ENCODE measurements around the gene EXOSC10.
"Not testable (repeated sequence)": the region's sequence is repeated elsewhere in the genome, so short reads cannot be mapped to it uniquely, and the experiment has no call there.

EXOSC10 gene

DNA sequence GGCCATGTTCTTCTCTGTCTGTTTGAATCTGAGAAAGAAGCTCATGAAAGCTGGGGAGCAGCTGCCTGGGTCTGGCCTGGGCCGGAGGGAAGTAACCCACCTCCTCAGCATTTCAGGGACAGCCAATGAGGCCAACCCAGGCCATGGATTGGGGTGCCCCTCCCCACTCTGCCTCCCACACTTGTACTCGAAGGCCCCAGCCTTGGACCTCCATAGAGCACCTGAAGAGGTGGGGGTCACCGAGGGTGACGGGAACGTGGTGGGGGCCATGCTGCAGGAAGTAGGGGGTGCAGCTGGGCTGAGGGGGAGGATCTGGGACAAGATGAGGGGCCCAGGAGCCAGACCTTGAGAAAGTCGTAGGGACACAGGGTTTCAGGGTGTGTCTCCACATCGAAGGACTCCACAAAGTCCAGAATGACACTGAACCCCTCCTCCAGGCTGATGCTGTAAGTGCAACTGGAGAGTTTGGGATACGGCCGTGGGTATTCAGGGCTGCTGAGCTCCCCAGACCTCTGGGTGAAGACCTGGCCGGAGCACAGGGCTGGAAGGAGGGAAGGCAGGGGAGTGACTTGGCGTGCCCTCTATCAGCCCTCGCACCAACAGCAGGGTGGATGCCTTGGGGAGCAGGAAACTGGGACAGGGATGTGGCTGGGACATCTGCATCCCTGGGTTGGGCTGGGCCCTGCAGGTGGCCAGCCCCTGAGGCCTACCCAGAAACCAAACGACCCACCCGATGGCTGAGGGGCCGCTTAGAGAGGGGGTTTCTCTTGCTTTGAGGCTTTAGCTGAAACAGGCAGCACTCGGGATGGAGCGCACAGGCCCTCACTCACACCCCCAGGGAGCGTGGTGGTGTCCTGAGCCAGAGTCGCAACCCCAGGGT, 56.4 kb downstream of the EXOSC10 start:
- DNase-seq = no peak

DNA sequence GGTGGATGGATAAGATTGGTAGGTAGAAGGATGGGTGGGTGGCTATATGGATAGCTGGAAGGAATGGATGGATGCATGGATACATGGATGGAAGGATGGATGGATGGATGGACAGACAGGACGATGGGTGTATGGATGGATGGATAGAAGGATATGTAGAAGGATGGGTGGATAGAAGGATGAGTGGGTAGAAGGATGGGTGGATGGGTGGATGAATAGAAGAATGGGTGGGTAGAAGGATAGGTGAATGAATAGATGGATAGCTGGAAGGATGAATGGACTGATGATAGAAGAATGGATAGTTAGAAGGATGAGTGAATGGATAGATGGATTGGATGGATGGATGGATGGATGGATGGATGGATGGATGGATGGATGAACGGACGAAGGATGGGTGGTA, 57.6 kb downstream of the EXOSC10 start:
- DNase-seq = no peak

DNA sequence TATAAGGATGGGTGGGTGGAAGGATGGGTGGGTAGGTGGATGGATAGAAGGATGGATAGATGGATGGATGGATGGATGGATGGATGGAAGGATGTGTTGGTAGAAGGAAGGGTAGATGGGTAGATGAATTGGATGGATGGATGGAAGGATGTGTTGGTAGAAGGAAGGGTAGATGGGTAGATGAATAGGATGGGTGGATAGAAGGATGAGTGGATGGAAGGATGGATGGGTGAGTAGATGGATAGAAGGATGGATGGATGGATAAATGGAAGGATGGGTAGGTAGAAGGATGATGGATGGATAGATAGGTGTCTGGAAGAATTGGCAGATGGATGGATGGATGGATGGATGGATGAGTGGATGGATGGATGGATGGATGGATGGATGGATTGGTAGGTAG, 58.6 kb downstream of the EXOSC10 start:
- DNase-seq = no peak

DNA sequence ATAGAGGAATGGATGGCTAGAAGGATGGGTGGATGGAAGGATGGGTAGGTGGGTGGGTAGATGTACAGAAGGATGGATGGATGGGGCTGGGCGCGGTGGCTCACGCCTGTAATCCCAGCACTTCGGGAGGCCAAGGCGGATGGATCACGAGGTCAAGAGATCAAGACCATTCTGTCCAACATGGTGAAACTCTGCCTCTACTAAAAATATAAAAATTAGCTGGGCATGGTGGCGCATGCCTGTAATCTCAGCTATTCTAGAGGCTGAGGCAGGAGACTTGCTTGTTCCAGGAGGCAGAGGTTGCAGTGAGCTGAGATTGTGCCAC, 59.6 kb downstream of the EXOSC10 start:
- DNase-seq = not testable (repeated sequence)

DNA sequence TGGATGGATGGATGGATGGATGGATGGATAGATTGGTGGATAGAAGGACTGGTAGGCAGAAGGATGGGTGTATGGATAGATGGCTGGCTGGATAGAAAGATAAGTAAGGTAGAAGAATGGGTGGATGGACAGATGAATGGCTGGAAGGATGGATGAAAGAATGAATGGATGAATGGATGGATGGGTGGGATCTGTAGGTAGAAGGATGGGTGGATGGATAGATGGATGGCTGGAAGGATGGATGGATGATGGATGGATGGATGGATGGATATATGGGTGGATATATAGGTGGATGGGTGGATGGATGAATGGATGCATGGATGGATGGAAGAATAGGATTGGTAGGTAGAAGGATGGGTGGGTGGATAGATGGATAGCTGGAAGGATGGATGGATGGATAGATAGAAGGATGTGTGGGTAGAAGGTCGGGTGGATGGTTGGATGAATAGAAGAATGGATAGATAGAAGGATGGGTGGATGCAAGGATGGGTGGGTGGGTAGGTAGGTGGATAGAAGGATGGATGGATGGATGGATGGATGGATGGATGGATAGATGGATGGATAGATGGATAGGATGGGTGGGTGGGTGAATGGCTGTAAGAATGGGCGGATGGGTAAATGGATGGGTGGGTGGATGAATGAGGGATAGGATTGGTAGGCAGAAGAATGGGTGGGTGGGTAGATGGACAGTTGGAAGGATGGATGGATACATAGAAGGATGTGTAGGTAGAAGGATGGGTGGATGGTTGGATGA, 60.1 kb downstream of the EXOSC10 start:
- DNase-seq = no peak

DNA sequence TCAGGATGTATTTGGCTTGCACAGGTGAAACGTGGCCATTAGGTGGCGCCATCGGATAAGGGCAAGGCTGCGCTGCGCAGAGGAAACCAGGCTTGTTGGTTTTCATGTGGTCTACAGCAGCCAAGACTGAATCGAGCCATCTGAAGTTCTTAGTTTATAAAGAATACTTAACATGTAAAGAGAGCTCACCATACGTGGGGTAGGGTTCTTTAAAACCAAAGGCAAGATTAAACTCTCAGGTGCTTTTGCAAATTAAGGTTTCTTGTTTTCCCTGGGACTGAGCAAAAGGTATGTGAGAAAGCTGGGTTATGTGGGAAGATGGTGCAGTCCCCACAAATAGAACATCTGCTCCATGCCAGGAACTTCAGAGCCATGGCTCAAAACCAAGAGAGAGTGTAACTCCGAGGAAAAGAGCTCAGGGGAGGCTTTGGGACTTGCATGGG, 61.9 kb downstream of the EXOSC10 start:
- peak; percentile 85 for DNase-seq

DNA sequence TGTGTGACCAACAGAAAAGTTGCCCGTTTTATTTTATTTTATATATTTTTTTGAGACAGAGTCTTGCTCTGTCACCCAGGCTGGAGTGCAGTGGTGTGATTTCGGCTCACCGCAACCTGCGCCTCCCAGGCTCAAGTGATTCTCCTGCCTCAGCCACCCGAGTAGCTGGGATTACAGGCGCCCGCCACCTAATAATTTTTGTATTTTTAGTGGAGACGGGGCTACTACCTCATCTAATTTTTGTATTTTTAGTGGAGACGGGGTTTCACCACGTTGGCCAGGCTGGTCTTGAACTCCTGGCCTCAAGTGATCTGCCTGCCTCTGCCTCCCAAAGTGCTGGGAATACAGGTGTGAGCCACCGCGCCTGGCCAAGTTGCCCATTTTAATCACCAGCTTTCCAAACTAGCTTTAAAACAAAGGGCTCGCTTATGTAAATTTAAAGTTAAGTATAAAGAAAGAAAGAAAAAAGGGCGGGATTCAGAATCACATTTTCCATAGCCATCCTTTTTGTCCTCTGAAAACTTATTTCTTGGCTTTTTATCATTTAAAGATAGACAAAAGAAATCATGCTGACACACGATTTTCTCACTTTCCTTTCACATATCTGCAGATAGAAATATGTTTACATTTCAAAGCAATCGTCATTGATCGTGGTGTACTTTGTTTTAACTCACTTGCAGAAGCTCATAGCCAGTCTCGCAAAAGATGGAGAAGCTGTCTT, 62.5 kb downstream of the EXOSC10 start:
- not testable (repeated sequence) for DNase-seq

DNA sequence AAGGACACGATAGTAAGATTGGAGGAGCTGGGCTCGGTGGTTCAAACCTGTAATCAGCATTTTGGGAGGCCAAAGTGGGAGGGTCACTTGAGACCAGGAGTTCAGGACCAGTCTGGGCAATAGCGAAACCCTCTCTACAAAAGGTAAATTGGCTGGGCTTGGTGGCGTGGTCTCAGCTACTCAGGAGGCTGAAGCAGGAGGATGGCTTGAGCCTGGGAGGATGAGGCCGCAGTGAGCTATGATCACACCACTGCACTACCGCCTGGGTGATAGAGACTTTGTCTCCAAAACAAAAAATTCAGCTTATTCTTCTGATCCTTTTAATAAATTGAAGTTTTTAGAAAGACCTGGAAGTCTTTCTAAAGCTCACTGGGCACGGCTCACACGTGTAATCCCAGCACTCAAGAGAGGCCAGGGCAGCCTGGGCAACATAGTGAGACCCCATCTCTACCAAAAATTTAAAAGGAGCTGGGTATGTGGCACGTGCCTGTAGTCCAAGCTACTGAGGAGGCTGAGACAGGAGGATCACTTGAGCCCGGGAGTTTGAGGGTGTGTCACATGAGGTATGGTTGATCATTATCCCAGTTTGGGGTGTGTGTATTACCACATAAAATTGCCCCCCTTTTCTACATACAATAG, 67.9 kb downstream of the EXOSC10 start:
- DNase-seq = no peak

DNA sequence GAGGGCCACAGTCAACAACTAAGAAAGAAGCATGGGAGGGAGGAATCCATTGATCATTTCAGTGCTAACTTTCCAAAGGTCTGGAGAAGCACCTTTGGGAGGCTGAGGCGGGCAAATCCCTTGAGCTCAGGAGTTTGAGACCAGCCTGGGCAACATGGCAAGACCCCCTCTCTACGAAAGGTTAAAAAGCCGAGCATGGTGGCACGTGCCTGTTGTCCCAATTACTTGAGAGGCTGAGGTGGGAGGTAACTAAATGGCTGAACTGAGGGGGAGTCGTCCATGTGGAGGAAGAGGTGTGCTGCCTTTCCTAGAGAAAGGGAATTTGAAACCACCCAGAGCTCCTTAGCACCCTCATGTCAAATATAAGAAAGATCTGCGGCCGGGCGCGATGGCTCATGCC, 68.8 kb downstream of the EXOSC10 start:
- DNase-seq = no peak

DNA sequence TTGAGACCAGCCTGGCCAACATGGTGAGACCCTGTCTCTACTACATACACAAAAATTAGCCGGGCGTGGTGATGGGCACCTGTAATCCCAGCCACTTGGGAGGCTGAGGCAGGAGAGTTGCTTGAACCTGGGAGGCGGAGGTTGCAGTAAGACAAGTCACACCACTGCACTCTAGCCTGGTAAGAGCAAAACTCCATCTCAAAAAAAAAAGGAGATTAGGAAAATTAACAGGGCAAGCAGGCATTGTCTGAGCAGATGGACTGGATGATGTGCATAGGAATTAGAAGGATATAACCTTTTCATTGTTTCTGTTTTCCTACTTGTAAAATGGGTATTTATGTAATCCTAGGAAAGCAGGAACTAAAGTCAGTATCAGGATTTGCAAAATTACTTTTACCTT, 71.7 kb downstream of the EXOSC10 start:
- DNase-seq = no peak

DNA sequence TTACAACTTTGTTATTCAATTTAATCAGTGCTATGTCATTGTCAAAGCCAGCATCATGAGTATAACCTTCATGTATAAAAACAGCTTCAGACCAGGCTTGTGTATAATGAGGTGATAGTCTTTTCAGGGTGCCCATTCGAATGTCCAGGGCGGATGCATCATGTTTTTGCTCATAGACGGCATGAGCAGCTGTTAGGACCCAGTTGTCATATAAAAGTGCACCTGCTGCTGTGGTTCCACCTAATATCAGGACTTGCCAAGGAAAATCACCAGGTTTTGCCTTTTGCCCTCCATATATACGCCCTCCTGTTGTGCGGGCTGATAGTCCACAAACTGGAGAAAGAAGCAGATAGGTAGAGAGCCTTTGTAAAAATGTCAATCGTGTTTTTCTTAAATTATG, 72.4 kb downstream of the EXOSC10 start:
- DNase-seq = no peak

DNA sequence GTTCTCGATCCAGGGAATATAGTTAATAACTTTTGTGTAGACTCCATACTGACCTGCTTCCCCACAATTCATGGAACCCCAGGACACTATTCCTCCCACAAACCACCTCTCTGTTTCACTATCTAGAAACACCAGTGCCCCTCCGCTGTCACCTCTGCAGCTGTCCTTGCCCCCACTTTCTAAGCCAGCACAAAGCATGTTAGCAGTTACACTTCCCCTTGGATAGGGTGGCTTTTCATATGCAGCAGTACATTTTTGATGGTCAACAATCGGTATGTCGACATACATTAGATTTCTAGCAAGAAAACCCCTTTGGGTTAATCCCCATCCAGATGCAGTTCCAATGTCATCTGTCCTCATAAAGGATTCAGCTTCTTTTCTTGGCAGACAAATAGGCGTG, 72.8 kb downstream of the EXOSC10 start:
- DNase-seq = no peak

DNA sequence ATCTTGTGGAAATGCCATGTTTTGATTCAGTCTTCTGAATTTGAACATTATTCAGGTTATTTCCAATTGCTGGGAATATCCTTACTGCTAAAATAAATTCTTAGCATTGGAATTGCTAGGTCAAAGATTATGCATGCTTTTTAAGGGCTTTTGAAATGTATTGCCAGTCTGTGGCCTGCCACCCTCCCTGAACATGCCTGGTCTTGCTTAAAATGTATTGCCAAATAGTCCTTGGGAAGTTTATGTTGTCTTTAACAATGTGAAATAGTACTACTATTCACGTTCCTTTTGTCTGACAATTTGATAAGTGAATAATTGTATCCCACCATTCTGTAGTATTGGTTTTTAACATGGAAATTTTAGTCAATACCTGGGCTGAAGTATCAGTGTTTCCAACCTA, 73.6 kb downstream of the EXOSC10 start:
- no peak for DNase-seq

DNA sequence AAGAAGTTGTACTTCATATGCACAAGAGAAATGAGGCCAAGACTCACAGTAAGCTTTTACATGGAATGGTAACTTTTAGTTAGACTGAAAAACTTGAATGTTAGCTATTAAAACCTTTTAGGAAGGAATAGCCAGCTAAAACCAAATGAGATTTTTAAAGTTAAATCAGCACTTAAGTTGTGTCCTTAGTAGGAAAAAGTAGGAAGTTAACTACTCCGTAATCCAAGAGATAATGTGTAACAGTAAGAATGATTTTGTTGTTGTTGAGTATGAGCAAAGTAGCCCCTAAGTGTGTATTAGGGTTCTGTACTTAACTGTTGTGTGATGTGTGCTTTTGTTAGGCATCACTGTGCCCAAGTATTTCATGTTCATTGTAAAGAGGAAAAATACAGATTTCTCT, 74.1 kb downstream of the EXOSC10 start:
- DNase-seq = no peak

DNA sequence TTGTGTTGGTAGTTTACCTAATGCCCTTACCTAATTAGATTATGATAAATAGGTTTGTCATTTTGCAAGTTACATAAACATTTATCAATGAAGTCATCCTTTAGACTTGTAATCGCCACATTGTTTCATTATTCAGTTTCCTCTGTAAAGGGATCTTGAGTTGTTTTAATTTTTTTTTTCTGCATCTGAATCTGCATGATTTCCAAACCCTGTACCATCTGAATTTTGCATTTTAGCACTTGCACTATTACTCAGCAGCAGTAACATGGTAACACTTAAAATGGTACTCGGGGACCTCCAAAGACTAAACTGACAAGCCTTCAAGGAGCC, 74.8 kb downstream of the EXOSC10 start:
- no peak for DNase-seq

DNA sequence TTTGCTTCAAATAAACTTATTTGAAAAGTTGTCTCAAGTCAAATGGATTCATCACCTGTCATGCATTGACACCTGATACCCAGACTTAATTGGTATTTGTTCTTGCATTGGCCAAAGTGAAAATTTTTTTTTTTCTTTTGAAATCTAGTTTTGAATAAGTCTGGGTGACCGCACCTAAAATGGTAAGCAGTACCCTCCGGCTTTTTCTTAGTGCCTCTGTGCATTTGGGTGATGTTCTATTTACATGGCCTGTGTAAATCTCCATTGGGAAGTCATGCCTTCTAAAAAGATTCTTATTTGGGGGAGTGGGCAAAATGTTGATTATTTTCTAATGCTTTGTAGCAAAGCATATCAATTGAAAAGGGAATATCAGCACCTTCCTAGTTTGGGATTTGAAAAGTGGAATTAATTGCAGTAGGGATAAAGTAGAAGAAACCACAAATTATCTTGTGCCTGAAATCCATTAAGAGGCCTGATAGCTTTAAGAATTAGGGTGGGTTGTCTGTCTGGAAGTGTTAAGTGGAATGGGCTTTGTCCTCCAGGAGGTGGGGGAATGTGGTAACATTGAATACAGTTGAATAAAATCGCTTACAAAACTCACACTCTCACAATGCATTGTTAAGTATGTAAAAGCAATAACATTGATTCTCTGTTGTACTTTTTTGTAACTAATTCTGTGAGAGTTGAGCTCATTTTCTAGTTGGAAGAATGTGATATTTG, 75.4 kb downstream of the EXOSC10 start:
- DNase-seq = no peak

DNA sequence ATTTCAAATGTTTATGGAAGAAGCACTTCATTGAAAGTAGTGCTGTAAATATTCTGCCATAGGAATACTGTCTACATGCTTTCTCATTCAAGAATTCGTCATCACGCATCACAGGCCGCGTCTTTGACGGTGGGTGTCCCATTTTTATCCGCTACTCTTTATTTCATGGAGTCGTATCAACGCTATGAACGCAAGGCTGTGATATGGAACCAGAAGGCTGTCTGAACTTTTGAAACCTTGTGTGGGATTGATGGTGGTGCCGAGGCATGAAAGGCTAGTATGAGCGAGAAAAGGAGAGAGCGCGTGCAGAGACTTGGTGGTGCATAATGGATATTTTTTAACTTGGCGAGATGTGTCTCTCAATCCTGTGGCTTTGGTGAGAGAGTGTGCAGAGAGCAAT, 76.5 kb downstream of the EXOSC10 start:
- no peak for DNase-seq

DNA sequence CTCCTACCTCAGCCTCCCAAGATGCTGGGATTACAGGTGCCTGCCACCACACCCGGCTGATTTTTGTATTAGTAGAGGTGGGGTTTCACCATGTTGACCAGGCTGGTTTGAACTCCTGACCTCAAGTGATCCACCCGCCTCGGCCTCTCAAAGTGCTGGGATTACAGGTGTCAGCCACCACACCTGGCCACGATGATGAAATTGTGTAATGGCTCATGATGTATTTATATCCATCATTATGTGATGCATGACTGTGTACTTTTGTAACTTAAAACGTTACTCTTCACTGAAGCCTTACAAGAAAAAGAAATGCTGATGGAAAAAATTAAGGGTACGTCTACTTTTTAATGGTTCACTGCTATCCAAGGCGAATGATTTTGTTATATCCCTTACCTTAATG, 79.7 kb downstream of the EXOSC10 start:
- no peak for DNase-seq

DNA sequence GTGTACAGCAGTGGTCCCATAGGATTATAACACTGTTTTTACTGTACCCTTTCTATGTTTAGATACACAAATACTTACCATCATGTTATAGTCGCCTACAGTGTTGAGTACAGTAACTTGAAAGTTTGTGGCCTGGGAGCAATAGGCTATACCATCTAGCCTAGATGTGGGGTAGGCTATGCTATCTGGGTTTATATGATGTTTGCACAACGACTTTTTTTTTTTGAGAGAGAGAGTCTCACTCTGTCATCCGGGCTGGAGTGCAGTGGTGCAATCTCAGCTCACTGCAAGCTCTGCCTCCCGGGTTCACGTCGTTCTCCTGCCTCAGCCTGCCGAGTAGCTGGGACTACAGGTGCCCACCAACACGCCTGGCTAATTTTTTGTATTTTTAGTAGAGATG, 80.3 kb downstream of the EXOSC10 start:
- not testable (repeated sequence) for DNase-seq
